ENCODE measurements around the gene C1orf21.

C1orf21 gene

DNA sequence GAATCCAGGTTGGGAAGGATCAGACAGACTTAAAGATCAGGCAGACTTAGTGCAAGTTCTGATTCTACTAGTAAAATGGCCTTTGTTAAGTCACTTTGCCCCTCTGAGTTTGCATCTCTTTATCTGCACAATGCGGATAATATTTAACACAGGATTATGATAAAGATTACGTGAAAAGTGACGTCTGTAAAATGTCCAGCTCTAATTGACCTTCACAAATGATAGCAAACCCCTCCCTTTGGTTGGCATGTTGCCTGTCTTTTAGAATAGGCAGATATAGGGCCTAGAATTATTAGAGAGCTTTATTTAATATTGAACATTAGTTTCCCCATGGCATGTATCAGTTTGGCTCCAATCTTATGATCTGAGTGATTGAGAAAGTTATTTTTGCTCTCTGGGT lies 55.4 kb downstream of the C1orf21 start:
- DNase-seq (ENCODE audit: low read depth, low spot score) = no peak
- no peak overlapping the region for H3K27ac ChIP-seq

DNA sequence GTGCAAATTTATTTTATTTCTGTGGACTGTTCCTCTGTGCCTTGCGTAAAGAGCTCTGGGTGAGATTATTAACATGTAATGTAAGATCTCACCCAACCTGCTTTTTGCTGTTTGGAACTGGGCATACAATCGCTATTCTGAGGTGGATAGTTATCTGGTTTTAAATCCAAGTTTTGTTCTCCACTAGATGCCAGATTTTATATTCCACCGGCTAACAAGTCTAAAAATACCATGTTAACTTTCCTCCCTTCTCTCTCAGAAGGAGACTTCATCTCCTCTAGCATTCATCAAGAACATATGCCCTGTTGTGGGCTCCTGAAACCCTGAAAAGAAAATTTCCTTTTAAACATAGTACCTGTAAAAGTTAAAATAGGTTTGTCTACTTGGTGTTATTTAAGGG lies 56.4 kb downstream of the C1orf21 start:
- no peak for DNase-seq (ENCODE audit: low read depth, low spot score)

GRCh38 chr1:184443624-184444023 lies 56.8 kb downstream of the C1orf21 start:
- H3K27ac ChIP-seq = no peak overlapping the region
- DNase-seq (ENCODE audit: low read depth, low spot score) = no peak

More for the DNA sequence above, 56.4 kb downstream of the C1orf21 start:
- H3K27ac ChIP-seq = no peak overlapping the region

DNA sequence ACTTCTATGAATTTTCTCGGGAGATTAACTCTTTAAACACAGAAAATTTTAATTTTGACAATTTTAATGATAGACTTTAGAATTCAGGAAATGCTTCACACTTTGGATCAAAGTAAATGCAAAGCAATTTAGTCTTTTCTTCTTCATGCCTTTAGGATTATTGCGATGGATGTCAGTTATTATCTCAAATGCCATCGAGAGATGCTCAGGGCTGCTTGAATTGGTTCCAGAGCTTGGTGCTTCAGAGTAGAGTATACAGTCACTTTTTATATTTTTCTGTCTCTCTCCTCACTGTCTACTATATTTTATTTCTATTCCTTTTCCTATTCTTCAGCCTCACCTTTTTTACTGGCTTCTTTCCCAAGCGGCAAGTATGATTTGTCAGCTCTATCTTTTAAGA lies 59.2 kb downstream of the C1orf21 start:
- no peak for DNase-seq (ENCODE audit: low read depth, low spot score)
- H3K27ac ChIP-seq = no peak overlapping the region

DNA sequence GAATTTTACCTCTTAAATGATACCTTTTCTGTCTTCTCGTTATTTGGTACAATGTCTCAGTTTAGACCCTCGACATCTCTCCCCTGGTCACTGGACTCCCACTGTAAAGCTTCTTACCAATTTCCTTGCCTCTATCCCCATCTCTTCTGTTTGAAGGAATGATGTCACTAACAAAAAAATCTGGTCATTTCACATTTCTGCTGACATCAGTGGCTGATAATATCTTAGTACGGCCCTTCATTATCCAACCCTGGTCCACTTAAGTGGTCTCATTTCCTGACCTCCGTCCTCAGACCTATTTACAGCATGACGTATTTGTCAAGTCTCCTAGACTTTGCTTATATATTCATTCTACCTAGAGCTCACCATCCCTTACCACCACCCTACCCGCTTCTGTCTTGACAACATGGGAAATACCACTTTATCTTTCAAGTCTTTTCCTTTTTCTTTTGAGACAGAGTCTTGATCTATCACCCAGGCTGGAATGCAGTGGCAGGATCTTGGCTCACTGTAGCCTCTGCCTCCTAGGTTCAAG lies 60.9 kb downstream of the C1orf21 start:
- H3K27ac ChIP-seq = no peak overlapping the region

DNA sequence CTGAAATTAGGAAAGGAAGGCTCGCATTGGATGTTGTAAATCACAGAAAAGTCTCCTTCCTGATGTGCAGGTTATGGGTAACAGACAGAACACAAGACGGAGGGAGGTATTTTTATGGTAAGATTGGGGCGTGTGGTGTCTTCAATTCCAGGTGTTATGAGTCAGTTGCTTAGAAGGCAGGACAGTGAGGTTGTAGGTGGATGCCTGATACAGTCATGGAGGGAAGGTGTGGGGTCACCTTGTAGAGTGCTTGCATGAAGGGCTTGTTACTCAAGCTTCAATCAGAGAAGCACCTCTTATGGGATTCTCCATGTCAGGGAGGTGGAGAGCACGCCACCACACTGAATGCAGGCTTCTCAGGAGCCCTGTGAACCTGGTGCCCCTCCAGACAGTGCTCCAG lies 63.1 kb downstream of the C1orf21 start:
- no peak overlapping the region for H3K27ac ChIP-seq
- DNase-seq (ENCODE audit: low read depth, low spot score) = peak; percentile 14

More for the DNA sequence above, 60.9 kb downstream of the C1orf21 start:
- DNase-seq (ENCODE audit: low read depth, low spot score) = no peak

DNA sequence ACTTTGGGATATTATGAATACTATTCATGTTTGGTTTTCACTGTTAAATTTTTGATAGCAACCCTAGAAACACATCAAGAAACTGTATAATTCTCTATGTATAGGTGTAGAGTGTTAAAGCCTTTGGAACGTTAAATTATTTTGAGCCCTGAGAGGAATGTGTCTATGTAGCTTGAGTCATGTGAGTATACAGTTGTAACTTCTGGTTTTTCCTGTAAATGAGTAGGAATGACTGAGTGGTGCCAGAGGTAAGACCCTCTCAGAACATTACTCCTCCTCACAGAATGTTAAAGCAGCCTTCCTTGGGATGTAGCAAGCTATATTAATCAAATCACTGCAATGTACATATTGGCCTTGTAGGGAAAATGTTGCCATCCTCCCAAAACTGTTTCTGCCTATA lies 69.0 kb downstream of the C1orf21 start:
- DNase-seq (ENCODE audit: low read depth, low spot score) = no peak
- H3K27ac ChIP-seq = no peak overlapping the region

- no peak for DNase-seq (ENCODE audit: low read depth, low spot score)
- H3K27ac ChIP-seq = no peak overlapping the region
These were observed 69.4 kb downstream of the C1orf21 start for GRCh38 chr1:184456189-184456588.

GRCh38 chr1:184457500-184457899 lies 70.7 kb downstream of the C1orf21 start:
- DNase-seq (ENCODE audit: low read depth, low spot score) = no peak
- H3K27ac ChIP-seq = no peak overlapping the region

GRCh38 chr1:184461321-184461720 lies 74.5 kb downstream of the C1orf21 start:
- no peak overlapping the region for H3K27ac ChIP-seq
- DNase-seq (ENCODE audit: low read depth, low spot score) = no peak

DNA sequence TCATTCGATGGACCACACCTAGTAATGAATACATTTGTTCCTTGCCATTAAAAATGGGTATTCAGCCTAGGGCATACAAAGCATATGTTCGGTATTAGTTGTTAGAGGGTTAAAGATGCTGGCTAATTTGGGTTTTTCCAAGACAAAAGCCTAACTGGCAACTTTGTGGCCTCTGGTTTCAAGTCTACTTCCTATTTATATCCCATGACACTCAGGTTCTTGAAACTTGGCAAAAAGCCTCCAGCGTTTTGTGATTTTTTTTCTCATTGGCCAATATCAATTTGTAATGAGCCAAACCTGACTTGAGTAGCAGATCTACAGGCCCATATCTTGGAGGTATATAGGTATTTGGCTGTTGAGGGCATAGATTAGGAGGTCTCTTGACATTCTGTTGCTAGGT lies 75.3 kb downstream of the C1orf21 start:
- no peak for DNase-seq (ENCODE audit: low read depth, low spot score)
- no peak overlapping the region for H3K27ac ChIP-seq

GRCh38 chr1:184462990-184463389 lies 76.2 kb downstream of the C1orf21 start:
- no peak overlapping the region for H3K27ac ChIP-seq
- no peak for DNase-seq (ENCODE audit: low read depth, low spot score)

DNA sequence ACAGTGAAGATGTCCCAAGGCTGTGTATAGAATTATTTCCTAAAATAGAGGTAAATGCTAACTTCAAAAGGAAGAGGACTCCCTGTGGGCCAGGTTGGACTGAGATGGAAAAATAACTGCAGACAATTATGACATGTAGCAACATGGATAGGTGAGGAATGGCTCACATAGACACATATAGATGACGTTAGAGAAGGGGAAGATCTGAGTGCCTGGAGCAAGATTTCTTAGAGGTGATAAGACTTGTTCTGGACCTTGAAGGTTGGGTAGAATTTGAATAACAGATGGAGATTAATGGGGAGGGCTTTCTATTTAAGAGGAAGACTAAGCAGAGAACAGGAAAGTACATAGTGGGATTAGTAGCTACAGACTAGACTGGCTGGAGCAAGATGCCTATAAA lies 76.9 kb downstream of the C1orf21 start:
- no peak overlapping the region for H3K27ac ChIP-seq
- peak; percentile 22 for DNase-seq (ENCODE audit: low read depth, low spot score)

- no peak overlapping the region for H3K27ac ChIP-seq
- DNase-seq (ENCODE audit: low read depth, low spot score) = no peak
These were observed 77.9 kb downstream of the C1orf21 start for GRCh38 chr1:184464757-184465156.

DNA sequence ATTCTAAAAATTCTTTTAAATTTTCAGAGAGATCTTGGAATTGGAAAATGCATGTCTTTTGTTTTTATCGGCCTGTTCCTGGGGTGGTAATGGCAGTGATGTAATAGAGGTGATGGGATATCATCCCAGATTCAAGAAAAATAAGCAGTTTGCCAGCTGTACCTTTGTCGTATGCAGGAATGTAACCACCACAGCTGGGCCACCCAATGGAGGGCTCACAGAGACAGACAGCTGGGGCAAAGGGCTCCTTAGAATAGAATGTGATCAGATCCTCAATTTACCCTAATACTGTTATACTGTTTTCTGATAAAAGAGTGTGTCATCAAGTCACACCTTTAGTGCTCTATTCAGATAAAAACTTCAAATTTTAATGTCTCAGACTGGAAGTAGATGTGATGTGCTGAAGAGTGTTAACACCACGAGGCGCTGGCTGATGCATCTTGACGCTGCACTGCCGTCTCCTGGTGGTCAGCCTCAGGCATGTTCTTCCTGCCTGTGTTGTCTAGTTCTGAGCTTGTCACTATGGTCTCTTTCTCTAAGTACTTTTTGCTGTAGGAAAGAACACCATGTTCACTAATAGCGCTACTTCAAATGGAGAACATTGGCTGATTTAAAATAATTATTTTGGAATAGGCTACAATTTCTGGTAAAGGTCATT lies 78.8 kb downstream of the C1orf21 start:
- DNase-seq (ENCODE audit: low read depth, low spot score) = no peak

GRCh38 chr1:184467295-184467694 lies 80.5 kb downstream of the C1orf21 start:
- no peak for DNase-seq (ENCODE audit: low read depth, low spot score)
- H3K27ac ChIP-seq = no peak overlapping the region

More for the DNA sequence above, 78.8 kb downstream of the C1orf21 start:
- H3K27ac ChIP-seq = no peak overlapping the region

DNA sequence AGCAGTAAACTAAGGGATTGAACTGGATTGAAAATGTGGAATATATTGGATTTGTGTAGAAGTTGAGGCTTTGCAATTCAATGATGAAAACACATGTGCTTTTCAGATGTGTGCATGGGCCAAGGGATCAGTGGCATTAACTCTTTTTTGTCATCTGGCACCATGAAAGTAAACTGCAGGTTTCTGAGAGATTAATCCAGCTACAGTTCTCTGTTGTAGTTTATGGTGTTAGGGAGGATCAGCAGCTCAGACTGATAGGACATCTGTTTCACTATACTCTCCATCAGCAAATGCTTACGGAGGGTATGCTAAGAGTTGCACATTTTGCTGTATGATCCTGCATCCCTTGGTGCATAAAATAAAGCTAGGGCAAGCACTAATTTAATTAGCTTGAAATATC lies 82.6 kb downstream of the C1orf21 start:
- DNase-seq (ENCODE audit: low read depth, low spot score) = no peak
- no peak overlapping the region for H3K27ac ChIP-seq

DNA sequence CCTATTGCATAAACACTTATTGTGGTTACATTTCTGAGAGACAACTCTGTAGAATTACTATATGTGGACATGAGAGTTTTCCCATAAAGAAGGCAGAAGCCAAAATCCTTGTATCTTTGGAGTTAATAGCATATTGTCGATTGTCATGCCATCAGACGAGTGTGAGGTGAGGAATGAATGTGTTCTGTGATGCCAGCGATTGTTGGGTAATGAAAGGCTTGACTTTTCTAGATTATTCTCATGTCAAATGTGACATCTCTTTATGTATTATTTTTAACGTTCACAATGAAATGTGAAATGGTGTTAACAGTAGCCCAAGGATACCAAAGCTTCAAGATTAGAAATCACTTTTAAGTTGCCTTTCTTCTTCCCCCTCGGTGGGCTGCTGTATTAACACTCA lies 84.9 kb downstream of the C1orf21 start:
- H3K27ac ChIP-seq = no peak overlapping the region
- no peak for DNase-seq (ENCODE audit: low read depth, low spot score)

GRCh38 chr1:184472136-184472535 lies 85.3 kb downstream of the C1orf21 start:
- no peak overlapping the region for H3K27ac ChIP-seq
- no peak for DNase-seq (ENCODE audit: low read depth, low spot score)

DNA sequence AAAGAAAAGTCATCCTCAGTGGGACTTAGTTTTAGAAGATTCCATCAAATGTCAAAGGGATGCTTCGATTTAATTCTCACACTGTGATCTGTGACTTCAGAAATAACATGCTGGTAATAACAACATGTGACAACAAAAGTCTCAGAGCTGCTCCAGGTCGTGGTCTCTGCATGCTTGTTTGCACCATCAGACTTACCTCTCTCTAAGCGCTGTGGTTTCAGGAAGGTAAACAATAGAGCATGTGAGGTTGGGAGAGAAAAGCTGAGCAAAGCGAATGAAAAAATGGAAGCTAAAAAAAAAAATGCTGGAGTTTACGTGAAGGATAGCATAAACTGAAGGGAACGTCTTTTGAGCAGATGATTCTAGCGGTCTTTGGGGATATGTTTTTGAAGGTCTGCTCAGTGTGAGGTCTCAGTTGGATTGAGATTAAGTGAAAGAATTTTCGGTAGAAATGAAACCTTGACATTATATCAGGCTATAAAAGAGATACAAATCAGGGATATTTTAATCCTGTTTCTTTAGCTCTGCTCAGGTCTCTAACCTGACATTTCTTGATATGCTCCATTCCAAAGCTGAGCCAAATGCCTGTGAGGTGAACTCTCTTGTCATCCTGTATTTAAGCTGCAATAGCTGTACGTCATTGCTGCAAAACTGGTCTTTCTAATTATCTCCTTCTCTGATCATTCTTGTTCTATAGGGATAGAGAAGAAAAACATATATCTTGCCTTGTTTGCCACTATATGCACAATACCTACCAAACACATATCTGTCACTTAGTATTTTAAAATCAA lies 86.5 kb downstream of the C1orf21 start:
- H3K27ac ChIP-seq = no peak overlapping the region
- DNase-seq (ENCODE audit: low read depth, low spot score) = no peak

DNA sequence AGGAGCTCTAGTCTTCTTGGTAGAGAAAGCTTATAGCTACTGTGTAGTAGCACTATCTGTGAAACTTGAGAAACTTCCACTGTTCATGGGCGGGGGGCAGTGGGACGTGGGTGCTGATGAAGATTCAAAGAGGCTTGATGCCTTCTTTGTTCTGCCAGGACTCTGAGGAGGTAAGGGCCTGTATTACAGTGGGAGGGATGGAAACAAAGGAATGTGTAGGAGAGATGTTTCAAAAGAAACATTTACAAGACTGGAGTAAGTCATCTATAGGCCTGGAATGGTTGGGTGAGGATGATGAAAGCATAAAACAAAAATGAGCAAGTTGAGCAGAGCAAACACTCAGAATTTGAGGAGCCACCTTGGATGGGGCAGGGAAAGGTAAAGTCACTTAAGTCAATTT lies 89.4 kb downstream of the C1orf21 start:
- no peak for DNase-seq (ENCODE audit: low read depth, low spot score)
- H3K27ac ChIP-seq = no peak overlapping the region

All from epithelial cell of prostate (primary cell).